Left ventricle myocardium superior (tissue), 1 donor: ENCODE results near the gene EEIG1. TPM values are rescaled to one million over a fixed set of nuclear protein-coding genes. Genes with fewer than 3 reads are reported as not detected.

Experiments used
- ATAC-seq: fragments of 200-7000 bp; cut with Tn5 transposase; one replicate; pipeline ENCODE4 v1.9.1; 2020; ENCODE audit warnings: mild to moderate bottlenecking, moderate library complexity
- DNase-seq: peaks from one replicate; pipeline ENCODE4 v3.0.0-alpha.2; 2020
- intact Hi-C: fragments of 100-400 bp; cut with micrococcal nuclease; formaldehyde crosslinking; loops from one replicate; pipeline ENCODE4 v1.11.0; 2022
- total RNA-seq: library from RNA; stranded (reverse); fragmentation: NEBNext Ultra II Directional; extraction: Animal tissue kit (Norgen Biotek cat#: 25700); gene quantifications from one replicate; pipeline ENCODE4 v1.2.1, GENCODE V29; 2021
- donor health status: DM: no; HTN: yes; CAD: no; lungs with severe emphysema.

EEIG1 gene
- total RNA-seq, 1 donor from 2014 or later: 21.6 TPM

- DNase-seq (peak; percentile 76), ATAC-seq (peak; percentile 96)
- intact Hi-C loops: no loop called here
These were observed 22.2 kb upstream of the EEIG1 start for GRCh38 chr9:128002959-128003358.

- intact Hi-C loops: no loop called here
- no peak for ATAC-seq
These were observed 21.1 kb upstream of the EEIG1 start for GRCh38 chr9:128001779-128002298.

GRCh38 chr9:128001151-128001778, 20.5 kb upstream of the EEIG1 start:
- ATAC-seq: no peak
- DNase-seq: no peak
- intact Hi-C loops: no loop called here

More at GRCh38 chr9:128001779-128002298, 21.1 kb upstream of the EEIG1 start:
- DNase-seq: no peak

- ATAC-seq (no peak), DNase-seq (no peak)
- intact Hi-C loops: no loop called here
These were observed 18.7 kb upstream of the EEIG1 start for GRCh38 chr9:127999461-127999860.

GRCh38 chr9:127993721-127994120, 12.9 kb upstream of the EEIG1 start:
- intact Hi-C loops: no loop called here
- no peak for ATAC-seq
- no peak for DNase-seq

GRCh38 chr9:127991757-127992274, 11.0 kb upstream of the EEIG1 start:
- no peak for ATAC-seq
- no peak for DNase-seq
- intact Hi-C loops: no loop called here

GRCh38 chr9:127991017-127991756, 10.4 kb upstream of the EEIG1 start:
- no peak for DNase-seq
- intact Hi-C loops: no loop called here

GRCh38 chr9:127990554-127990953, 9.8 kb upstream of the EEIG1 start:
- DNase-seq (no peak), ATAC-seq (no peak)
- intact Hi-C loops: no loop called here

More at GRCh38 chr9:127991017-127991756, 10.4 kb upstream of the EEIG1 start:
- peak; percentile 69 for ATAC-seq

GRCh38 chr9:127989094-127989493, 8.3 kb upstream of the EEIG1 start:
- intact Hi-C loops: no loop called here
- ATAC-seq (peak; percentile 21), DNase-seq (no peak)

- ATAC-seq (peak; percentile 77), DNase-seq (peak; percentile 76)
- intact Hi-C loops: no loop called here
These were observed 6.4 kb upstream of the EEIG1 start for GRCh38 chr9:127987103-127987614.

- DNase-seq (no peak), ATAC-seq (no peak)
- intact Hi-C loops: no loop called here
These were observed 4.2 kb upstream of the EEIG1 start for GRCh38 chr9:127985011-127985410.

GRCh38 chr9:127983847-127984289, 3.1 kb upstream of the EEIG1 start:
- intact Hi-C loops: no loop called here
- ATAC-seq: no peak
- no peak for DNase-seq

GRCh38 chr9:127982912-127983311, 2.1 kb upstream of the EEIG1 start:
- ATAC-seq: no peak
- intact Hi-C loops: no loop called here
- DNase-seq: no peak

GRCh38 chr9:127981559-127982121, 851 bp upstream of the EEIG1 start:
- intact Hi-C loops: no loop called here
- DNase-seq: no peak
- ATAC-seq: no peak

- DNase-seq (peak; percentile 68), ATAC-seq (peak; percentile 27)
- intact Hi-C loops: no loop called here
These were observed 606 bp downstream of the EEIG1 start for GRCh38 chr9:127980060-127980705.

- DNase-seq (peak; percentile 69), ATAC-seq (peak; percentile 11)
- intact Hi-C loops: no loop called here
These were observed 1.3 kb downstream of the EEIG1 start for GRCh38 chr9:127979333-127980059.

GRCh38 chr9:127979015-127979332, 1.8 kb downstream of the EEIG1 start:
- ATAC-seq (no peak), DNase-seq (no peak)
- intact Hi-C loops: no loop called here

- ATAC-seq: peak; percentile 38
- intact Hi-C loops: no loop called here
These were observed 2.7 kb downstream of the EEIG1 start for GRCh38 chr9:127977884-127978647.

More at GRCh38 chr9:127977884-127978647, 2.7 kb downstream of the EEIG1 start:
- peak; percentile 76 for DNase-seq
